GM13976 (cell line): ENCODE measurements around the gene RBFA.

ENCODE experiments used
- DNase-seq: peaks from one replicate; pipeline ENCODE4 v3.0.0; 2012; ENCODE audit warnings: low spot score
- CTCF ChIP-seq: IDR thresholded peaks from 2 replicates; pipeline ENCODE4 v1.5.1; 2012; ENCODE audit warnings: borderline replicate concordance, mild to moderate bottlenecking; ENCODE audit not compliant: insufficient read depth; ENCODE audit errors: extremely low read depth, missing control alignments, control extremely low read depth
- in situ Hi-C: fragments of 300-500 bp; cut with MboI; formaldehyde crosslinking; loops from one replicate; pipeline ENCODE4 v1.12.0; 2022; ENCODE audit warnings: low sequenced_read_pairs, mixed read lengths, inconsistent platforms; ENCODE audit not compliant: unreplicated experiment

RBFA gene

DNA sequence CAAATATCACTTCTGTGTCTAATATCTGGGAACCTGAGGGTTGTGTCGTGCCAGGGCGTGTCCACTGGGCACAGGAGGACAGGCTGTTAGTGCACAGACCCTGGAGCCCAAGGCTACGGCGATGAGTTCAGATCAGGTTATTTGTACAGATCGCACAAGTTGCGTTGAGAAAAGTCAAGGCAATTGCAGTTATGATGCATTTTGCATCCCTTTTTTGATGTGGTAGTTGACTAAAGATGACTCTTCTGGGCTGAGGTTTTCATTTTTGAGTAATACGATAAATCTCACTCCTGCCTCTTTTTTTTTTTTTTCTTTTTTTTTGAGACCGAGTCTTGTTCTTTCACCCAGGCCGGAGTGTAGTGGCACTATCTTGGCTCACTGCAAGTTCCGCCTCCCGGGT lies 7.2 kb downstream of the RBFA start:
- DNase-seq: no peak
- in situ Hi-C loops: no loop called here
- TF ChIP-seq CTCF: no peak

DNA sequence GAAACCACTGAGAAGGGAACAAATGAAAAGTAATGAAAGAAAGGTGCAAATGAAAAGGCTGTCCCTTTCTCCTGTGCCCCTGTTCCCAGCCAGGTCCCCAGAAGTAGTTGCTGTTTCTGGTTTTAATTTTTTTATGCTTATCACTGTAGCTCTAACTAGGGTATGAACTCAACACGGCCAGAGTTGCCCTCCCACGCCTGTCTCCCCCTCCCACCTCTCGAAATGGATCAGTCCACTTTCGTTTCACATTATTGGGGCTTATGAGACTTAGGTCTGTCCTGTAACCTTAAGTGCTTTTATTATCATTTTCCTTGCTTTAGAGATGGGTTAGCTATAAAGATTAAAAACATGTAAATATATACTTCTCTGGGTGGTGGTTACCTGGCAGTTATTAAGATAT lies 8.6 kb downstream of the RBFA start:
- no peak for TF ChIP-seq CTCF
- in situ Hi-C loops: no loop called here
- DNase-seq: peak; percentile 8

DNA sequence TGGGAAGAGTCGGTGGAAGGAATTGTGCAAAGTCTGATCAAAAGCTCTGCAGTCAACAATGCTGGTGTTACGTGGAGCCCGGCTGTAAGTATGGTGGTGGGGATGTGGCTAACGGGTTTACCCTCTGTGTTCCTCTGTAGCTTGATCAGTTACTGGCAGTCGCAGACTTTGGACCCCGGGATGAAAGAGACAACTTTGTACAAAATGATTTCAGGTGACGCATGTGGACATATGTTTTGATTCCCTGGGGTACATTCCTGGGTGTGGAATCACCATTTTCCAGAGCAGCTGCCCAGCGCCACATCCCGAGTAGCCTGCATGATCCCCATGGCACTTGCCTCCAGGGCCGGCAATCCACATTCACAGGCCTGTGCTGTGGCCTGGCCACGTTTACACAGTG lies 9.8 kb downstream of the RBFA start:
- in situ Hi-C loops: no loop called here
- no peak for TF ChIP-seq CTCF
- DNase-seq: peak; percentile 10

- TF ChIP-seq CTCF: no peak
- no peak for DNase-seq
Observed at GRCh38 chr18:80046011-80046410, 11.8 kb downstream of the RBFA start.

GRCh38 chr18:80046431-80046830 lies 12.2 kb downstream of the RBFA start:
- in situ Hi-C loops: no loop called here
- DNase-seq: no peak
- TF ChIP-seq CTCF: no peak

More at GRCh38 chr18:80046011-80046410, 11.8 kb downstream of the RBFA start:
- in situ Hi-C loops: no loop called here

GRCh38 chr18:80046961-80047541 lies 12.8 kb downstream of the RBFA start:
- no peak for DNase-seq
- in situ Hi-C loops: no loop called here
- TF ChIP-seq CTCF: no peak
